ENCODE measurements around the gene CKM. TPM values are rescaled to one million over a fixed set of nuclear protein-coding genes. Genes with fewer than 3 reads are reported as not detected.
"Not testable (repeated sequence)": the region's sequence is repeated elsewhere in the genome, so short reads cannot be mapped to it uniquely, and the experiment has no call there.

CKM gene
- total and polyA plus RNA-seq, 4 donors = 0.76 to 3.4 (median 0.96) TPM

- Histone ChIP-seq H3K4me1 (ENCODE audit: control insufficient read depth, insufficient read depth, low read length) (peaks cover 7% of the 10 kb centered on the region), H3K27me3 (ENCODE audit: control insufficient read depth, insufficient read depth, low read length) (peaks cover 38% of the 10 kb centered on the region), H3K36me3 (ENCODE audit: control insufficient read depth, insufficient read depth, low read length) (no peaks in the 10 kb centered on the region), H3K4me3 (ENCODE audit: low read depth, low read length) (no peak overlapping the region), H3K27ac (ENCODE audit: low read depth, low read length) (no peak overlapping the region), H3K9me3 (ENCODE audit: control insufficient read depth, insufficient read depth, low read length) (no peaks in the 10 kb centered on the region)
- WGBS (ENCODE audit: insufficient coverage) = 18% methylated on average over 25 of the region's 25 CpGs
- DNase-seq (ENCODE audit: low read depth in 4 of 6, low spot score in 6 of 6) = no peak
Observed at GRCh38 chr19:45340899-45341453, 18.3 kb upstream of the CKM start.

- Histone ChIP-seq H3K9me3 (ENCODE audit: control insufficient read depth, insufficient read depth, low read length) (no peaks in the 10 kb centered on the region), H3K4me1 (ENCODE audit: control insufficient read depth, insufficient read depth, low read length) (peaks cover 7% of the 10 kb centered on the region), H3K4me3 (ENCODE audit: low read depth, low read length) (no peak within 1 kb of the TSS), H3K27ac (ENCODE audit: low read depth, low read length) (no peak within 1 kb of the TSS), H3K27me3 (ENCODE audit: control insufficient read depth, insufficient read depth, low read length) (peaks cover 36% of the 10 kb centered on the region), H3K36me3 (ENCODE audit: control insufficient read depth, insufficient read depth, low read length) (no peaks in the 10 kb centered on the region)
- no peak for DNase-seq (ENCODE audit: low read depth in 4 of 6, low spot score in 6 of 6)
- WGBS (ENCODE audit: insufficient coverage) = 2% methylated on average over 45 of the region's 50 CpGs
Observed at GRCh38 chr19:45340232-45340898, 17.7 kb upstream of the CKM start, which contains the start of gene KLC3. Gene KLC3 (plus strand): TSS chr19:45340750. CDS start chr19:45345542, 4,792 bp downstream.

DNA sequence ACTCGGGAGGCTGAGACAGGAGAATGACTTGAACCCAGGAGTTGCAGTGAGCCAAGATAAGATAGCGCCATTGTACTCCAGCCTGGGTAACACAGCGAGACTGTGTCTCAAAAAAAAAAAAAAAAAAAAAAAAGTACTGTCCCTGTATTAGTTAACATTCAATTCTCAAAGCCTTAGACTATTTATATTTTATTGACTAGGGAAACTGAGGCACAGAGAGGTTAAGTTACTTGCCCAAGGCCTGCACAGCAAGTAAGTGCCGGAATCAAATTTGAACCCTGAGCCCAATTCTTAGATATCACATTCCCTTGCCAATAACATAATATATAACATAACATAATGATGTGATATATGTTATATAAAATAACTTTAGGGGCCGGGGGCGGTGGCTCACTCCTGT, 17.0 kb upstream of the CKM start:
- Histone ChIP-seq H3K4me3 (ENCODE audit: low read depth, low read length) (no peak overlapping the region), H3K4me1 (ENCODE audit: control insufficient read depth, insufficient read depth, low read length) (peaks cover 7% of the 10 kb centered on the region), H3K9me3 (ENCODE audit: control insufficient read depth, insufficient read depth, low read length) (no peaks in the 10 kb centered on the region), H3K27ac (ENCODE audit: low read depth, low read length) (no peak overlapping the region), H3K36me3 (ENCODE audit: control insufficient read depth, insufficient read depth, low read length) (no peaks in the 10 kb centered on the region), H3K27me3 (ENCODE audit: control insufficient read depth, insufficient read depth, low read length) (peaks cover 31% of the 10 kb centered on the region)
- 100% methylated on average over 2 of the region's 6 CpGs for WGBS (ENCODE audit: insufficient coverage)
- DNase-seq (ENCODE audit: low read depth in 4 of 6, low spot score in 6 of 6) = no peak

- Histone ChIP-seq H3K36me3 (ENCODE audit: control insufficient read depth, insufficient read depth, low read length) (no peaks in the 10 kb centered on the region), H3K27me3 (ENCODE audit: control insufficient read depth, insufficient read depth, low read length) (peaks cover 27% of the 10 kb centered on the region), H3K4me3 (ENCODE audit: low read depth, low read length) (no peak overlapping the region), H3K4me1 (ENCODE audit: control insufficient read depth, insufficient read depth, low read length) (peaks cover 7% of the 10 kb centered on the region), H3K27ac (ENCODE audit: low read depth, low read length) (no peak overlapping the region), H3K9me3 (ENCODE audit: control insufficient read depth, insufficient read depth, low read length) (no peaks in the 10 kb centered on the region)
- DNase-seq (ENCODE audit: low read depth in 4 of 6, low spot score in 6 of 6) = no peak
- 77% methylated on average over 8 of the region's 11 CpGs for WGBS (ENCODE audit: insufficient coverage)
Observed at GRCh38 chr19:45336696-45337251, 14.1 kb upstream of the CKM start.

- not testable (repeated sequence) for H3K36me3 ChIP-seq (ENCODE audit: control insufficient read depth, insufficient read depth, low read length); H3K4me1 ChIP-seq (ENCODE audit: control insufficient read depth, insufficient read depth, low read length); H3K27me3 ChIP-seq (ENCODE audit: control insufficient read depth, insufficient read depth, low read length); DNase-seq (ENCODE audit: low read depth in 4 of 6, low spot score in 6 of 6); H3K27ac ChIP-seq (ENCODE audit: low read depth, low read length); H3K4me3 ChIP-seq (ENCODE audit: low read depth, low read length); H3K9me3 ChIP-seq (ENCODE audit: control insufficient read depth, insufficient read depth, low read length)
- 100% methylated on average over 2 of the region's 4 CpGs for WGBS (ENCODE audit: insufficient coverage)
Observed at GRCh38 chr19:45334881-45335280, 12.2 kb upstream of the CKM start.

DNA sequence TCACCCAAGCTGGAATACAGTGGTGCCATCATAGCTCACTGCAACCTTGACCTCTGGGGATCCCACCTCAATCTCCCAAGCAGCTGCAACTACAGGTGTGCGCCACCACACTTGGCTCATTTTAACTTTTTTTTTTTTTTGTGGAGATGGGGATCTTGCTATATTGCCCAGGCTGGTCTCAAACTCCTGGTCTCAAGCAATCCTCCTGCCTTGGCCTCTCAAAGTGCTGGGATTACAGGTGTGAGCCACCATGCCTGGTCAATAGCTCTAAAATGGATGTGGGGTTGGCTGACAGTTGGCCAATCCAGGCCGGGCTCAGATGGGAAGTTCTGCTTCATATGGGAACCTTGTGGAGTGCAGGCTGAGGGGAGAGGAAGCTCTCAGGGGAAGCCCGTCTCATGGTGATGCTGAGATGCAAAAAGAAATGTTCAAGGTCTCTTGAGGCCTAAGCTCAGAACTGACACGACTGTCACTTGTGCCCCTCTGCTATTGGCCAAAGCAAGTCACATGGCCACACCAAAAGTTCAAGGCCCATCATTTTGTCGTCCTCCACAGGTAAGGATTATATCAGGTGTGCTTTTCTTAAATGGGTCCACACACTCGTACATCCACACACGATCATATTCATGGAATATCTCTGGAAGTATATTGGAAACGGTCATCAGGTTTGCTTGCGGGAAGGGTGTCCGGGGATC, 11.1 kb upstream of the CKM start:
- Histone ChIP-seq H3K4me1 (ENCODE audit: control insufficient read depth, insufficient read depth, low read length) (peaks cover 4% of the 10 kb centered on the region), H3K9me3 (ENCODE audit: control insufficient read depth, insufficient read depth, low read length) (no peaks in the 10 kb centered on the region), H3K27me3 (ENCODE audit: control insufficient read depth, insufficient read depth, low read length) (peaks cover 5% of the 10 kb centered on the region), H3K36me3 (ENCODE audit: control insufficient read depth, insufficient read depth, low read length) (no peaks in the 10 kb centered on the region), H3K4me3 (ENCODE audit: low read depth, low read length) (no peak overlapping the region), H3K27ac (ENCODE audit: low read depth, low read length) (no peak overlapping the region)
- DNase-seq (ENCODE audit: low read depth in 4 of 6, low spot score in 6 of 6) = no peak
- 69% methylated on average over 1 of the region's 10 CpGs for WGBS (ENCODE audit: insufficient coverage)

DNA sequence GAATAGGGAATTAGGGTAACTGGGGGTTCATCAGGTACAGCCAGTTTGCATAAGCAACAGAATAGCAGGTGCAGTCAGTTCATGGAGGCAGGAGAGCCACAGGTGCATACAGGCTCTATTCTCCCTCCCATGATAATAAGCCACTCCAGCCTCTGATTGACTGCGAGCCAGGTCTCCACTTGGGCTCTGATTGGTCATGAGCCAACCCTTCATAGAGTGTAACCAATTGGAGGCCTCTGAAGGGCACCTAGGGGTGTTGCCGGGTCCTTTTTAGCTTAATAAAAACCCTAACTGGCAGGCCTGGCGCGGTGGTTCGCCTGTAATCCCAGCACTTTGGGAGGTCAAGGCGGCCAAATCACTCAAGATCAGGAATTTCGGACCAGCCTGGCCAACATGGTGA, 8.7 kb upstream of the CKM start:
- 88% methylated on average over 7 of the region's 7 CpGs for WGBS (ENCODE audit: insufficient coverage)
- Histone ChIP-seq H3K36me3 (ENCODE audit: control insufficient read depth, insufficient read depth, low read length) (no peaks in the 10 kb centered on the region), H3K4me3 (ENCODE audit: low read depth, low read length) (no peak overlapping the region), H3K27ac (ENCODE audit: low read depth, low read length) (no peak overlapping the region), H3K9me3 (ENCODE audit: control insufficient read depth, insufficient read depth, low read length) (no peaks in the 10 kb centered on the region), H3K4me1 (ENCODE audit: control insufficient read depth, insufficient read depth, low read length) (peaks cover 3% of the 10 kb centered on the region), H3K27me3 (ENCODE audit: control insufficient read depth, insufficient read depth, low read length) (no peaks in the 10 kb centered on the region)
- no peak for DNase-seq (ENCODE audit: low read depth in 4 of 6, low spot score in 6 of 6)

DNA sequence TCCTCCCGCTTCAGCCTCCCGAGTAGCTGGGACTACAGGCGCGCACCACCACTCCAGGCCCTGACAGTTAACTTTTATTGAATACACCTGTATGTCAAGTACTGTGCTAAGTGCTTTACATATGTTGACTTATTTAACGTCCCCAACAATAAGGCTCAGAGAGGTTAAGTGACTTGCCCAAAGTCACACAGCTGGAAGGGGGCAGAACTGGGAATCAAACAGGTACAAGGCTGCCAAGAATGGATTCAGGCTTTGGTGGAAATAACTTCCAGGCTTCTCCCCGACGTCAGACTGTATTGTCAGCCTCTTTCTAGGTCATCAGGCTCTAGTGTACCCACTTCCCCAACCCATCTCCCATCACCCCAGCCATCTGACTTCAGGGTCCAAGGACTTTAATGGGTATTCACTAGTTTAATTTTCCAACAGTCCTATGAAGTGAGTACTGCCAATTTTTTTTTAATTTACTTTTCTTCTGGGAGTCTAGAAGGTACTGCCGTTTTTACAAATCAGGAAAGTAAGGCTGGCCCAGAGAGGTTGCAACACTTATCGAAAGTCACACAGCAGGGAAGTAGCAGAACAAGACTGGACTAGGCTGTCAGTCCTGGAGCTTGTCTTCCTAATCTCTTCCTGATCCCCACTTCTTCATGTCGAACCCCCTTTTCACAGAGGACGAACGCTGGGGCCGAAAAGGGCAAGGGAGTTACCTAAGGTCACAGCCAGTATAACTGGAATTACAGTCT, 4.9 kb upstream of the CKM start:
- Histone ChIP-seq H3K4me3 (ENCODE audit: low read depth, low read length) (no peak overlapping the region), H3K36me3 (ENCODE audit: control insufficient read depth, insufficient read depth, low read length) (no peaks in the 10 kb centered on the region)
- WGBS (ENCODE audit: insufficient coverage) = 82% methylated on average over 8 of the region's 13 CpGs

DNA sequence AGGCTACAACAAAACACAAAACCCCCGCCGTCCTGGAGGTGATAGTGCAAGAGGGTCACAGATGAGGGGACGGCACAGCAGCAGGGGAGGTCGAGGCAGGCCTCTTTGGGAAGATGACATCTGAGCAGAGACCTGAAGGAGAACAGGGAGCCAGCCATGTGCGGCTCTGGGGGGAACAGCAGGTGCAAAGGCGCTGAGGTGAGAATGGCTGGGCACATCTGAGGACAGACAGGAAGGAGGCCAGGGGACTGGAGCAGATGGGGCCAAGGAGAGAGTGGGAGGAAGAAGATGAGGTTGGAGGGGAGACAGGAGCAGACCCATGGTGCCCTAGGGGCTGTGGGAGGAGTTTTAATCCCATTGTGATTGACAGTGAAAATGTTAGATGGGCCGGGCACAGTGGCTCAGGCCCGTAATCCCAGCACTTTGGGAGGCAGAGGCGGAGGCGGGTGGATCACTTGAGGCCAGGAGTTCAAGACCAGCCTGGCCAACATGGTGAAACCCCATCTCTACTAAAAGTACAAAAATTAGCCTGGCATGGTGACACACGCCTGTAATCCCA, 1.8 kb upstream of the CKM start:
- Histone ChIP-seq H3K27ac (ENCODE audit: low read depth, low read length) (no peak overlapping the region), H3K9me3 (ENCODE audit: control insufficient read depth, insufficient read depth, low read length) (no peaks in the 10 kb centered on the region)
- WGBS (ENCODE audit: insufficient coverage) = 47% methylated on average over 6 of the region's 11 CpGs

More for the DNA sequence above, 4.9 kb upstream of the CKM start:
- Histone ChIP-seq H3K4me1 (ENCODE audit: control insufficient read depth, insufficient read depth, low read length) (peaks cover 25% of the 10 kb centered on the region), H3K9me3 (ENCODE audit: control insufficient read depth, insufficient read depth, low read length) (no peaks in the 10 kb centered on the region), H3K27me3 (ENCODE audit: control insufficient read depth, insufficient read depth, low read length) (peaks cover 19% of the 10 kb centered on the region), H3K27ac (ENCODE audit: low read depth, low read length) (no peak overlapping the region)
- DNase-seq (ENCODE audit: low read depth in 4 of 6, low spot score in 6 of 6) = no peak

More for the DNA sequence above, 1.8 kb upstream of the CKM start:
- Histone ChIP-seq H3K4me1 (ENCODE audit: control insufficient read depth, insufficient read depth, low read length) (peaks cover 29% of the 10 kb centered on the region), H3K4me3 (ENCODE audit: low read depth, low read length) (no peak overlapping the region), H3K36me3 (ENCODE audit: control insufficient read depth, insufficient read depth, low read length) (no peaks in the 10 kb centered on the region), H3K27me3 (ENCODE audit: control insufficient read depth, insufficient read depth, low read length) (peaks cover 19% of the 10 kb centered on the region)
- DNase-seq (ENCODE audit: low read depth in 4 of 6, low spot score in 6 of 6) = no peak

Measured in spinal cord (tissue), 10 donors.